Body of pancreas (tissue), 4 donors: ENCODE data around the gene CCN2.

Experiments
- CTCF ChIP-seq, 7 experiments: fragments of 450-650 bp in 4 of 7; fragments of 200-600 bp in 3 of 7; sonication (generic) in 3 of 7; IDR thresholded peaks; one replicate each; pipeline ENCODE4 v1.5.1; 2016 to 2019; ENCODE audit warnings: antibody characterized with exemption in 7 of 7
- POLR2A ChIP-seq, 3 donors: fragments of 450-650 bp; IDR thresholded peaks; one replicate each; pipeline ENCODE4 v1.6.1; 2016; ENCODE audit warnings: antibody characterized with exemption in 3 of 3, mild to moderate bottlenecking in 2 of 3

DNA sequence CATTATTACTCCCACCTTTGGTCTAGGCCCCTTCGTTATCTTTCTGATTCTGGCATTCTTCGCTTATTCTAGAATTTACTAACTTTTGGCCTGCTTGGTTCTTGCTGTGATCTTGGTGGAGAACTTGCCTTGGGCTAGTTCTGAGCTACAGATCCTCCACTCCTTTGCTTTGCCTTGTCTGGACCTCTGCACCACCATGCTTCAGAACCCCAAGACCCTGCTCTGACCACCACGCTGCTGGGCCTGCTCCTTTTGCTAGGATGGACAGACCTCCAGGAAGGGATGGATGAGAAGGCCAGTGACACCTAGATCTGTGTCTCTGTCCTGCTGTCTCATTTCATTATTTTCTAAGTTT, 30.4 kb upstream of the CCN2 start:
- TF ChIP-seq CTCF (IDR thresholded peaks at IDR 0.05), result no peak
- no peak for TF ChIP-seq POLR2A (IDR thresholded peaks at IDR 0.05)
